Spleen (tissue), 11 donors: ENCODE results near the gene SCNM1. TPM values are rescaled to one million over a fixed set of nuclear protein-coding genes. Genes with fewer than 3 reads are reported as not detected.
A peak's percentile ranks its signal among the peaks of the same experiment; 100 is the strongest.
"Not testable (repeated sequence)": the region's sequence is repeated elsewhere in the genome, so short reads cannot be mapped to it uniquely, and the experiment has no call there.

Source experiments
- DNase-seq: peaks from one replicate; pipeline ENCODE4 v3.0.0-alpha.2; 2020
- H3K27ac ChIP-seq, 8 donors: fragments of 200-600 bp; sonication (generic) in 7 of 8; 1 replicate in 4 of 8; 2 replicates in 4 of 8; pipeline versions ENCODE4 v1.5.0 to v1.8.0; 2016 to 2021; ENCODE audit warnings: inconsistent platforms in 4 of 8, mild to moderate bottlenecking in 4 of 8, moderate library complexity in 1 of 8
- H3K27me3 ChIP-seq, 7 donors: fragments of 200-600 bp; sonication (generic) in 6 of 7; replicated peaks in 1 of 7; 1 replicate in 4 of 7; 2 replicates in 3 of 7; pipeline versions ENCODE4 v1.5.0 to v1.8.0; 2016 to 2021; ENCODE audit warnings: inconsistent platforms in 3 of 7, mild to moderate bottlenecking in 1 of 7
- H3K36me3 ChIP-seq, 6 donors: fragments of 200-600 bp; sonication (generic) in 5 of 6; 1 replicate in 4 of 6; 2 replicates in 2 of 6; pipeline versions ENCODE4 v1.5.0 to v1.8.0; 2016 to 2021; ENCODE audit warnings: inconsistent platforms in 2 of 6
- H3K4me1 ChIP-seq, 6 donors: fragments of 200-600 bp; sonication (generic) in 5 of 6; 1 replicate in 3 of 6; 2 replicates in 3 of 6; pipeline versions ENCODE4 v1.5.0 to v1.8.0; 2016 to 2021; ENCODE audit warnings: inconsistent platforms in 3 of 6
- H3K4me3 ChIP-seq, 8 donors: fragments of 200-600 bp; sonication (generic) in 7 of 8; 1 replicate in 4 of 8; 2 replicates in 4 of 8; pipeline versions ENCODE4 v1.5.0 to v1.8.0; 2016 to 2021; ENCODE audit warnings: inconsistent platforms in 4 of 8, mild to moderate bottlenecking in 4 of 8, moderate library complexity in 2 of 8
- H3K9me3 ChIP-seq, 8 donors: fragments of 200-600 bp; sonication (generic) in 7 of 8; 1 replicate in 4 of 8; 2 replicates in 4 of 8; pipeline versions ENCODE4 v1.5.0 to v1.8.0; 2016 to 2021; ENCODE audit warnings: inconsistent platforms in 4 of 8
- POLR2A ChIP-seq, 3 donors: fragments of 450-650 bp; IDR thresholded peaks; one replicate each; pipeline ENCODE4 v1.5.1; 2017; ENCODE audit warnings: antibody characterized with exemption in 3 of 3, mild to moderate bottlenecking in 1 of 3
- POLR2AphosphoS5 ChIP-seq, 3 donors: sonication (generic); formaldehyde crosslinking; IDR thresholded peaks; one replicate each; pipeline ENCODE4 v1.5.1; 2017; ENCODE audit warnings: antibody characterized with exemption in 3 of 3
- WGBS, 5 donors: extraction: QIAGEN DNeasy Blood & Tissue Kit in 3 of 5; methylation state at CpG; one replicate each; pipeline versions ENCODE4 v1.1.5 to v1.1.7; 2013 to 2018; 5-methylcytosine and 5-hydroxymethylcytosine counted together
- intact Hi-C: fragments of 100-400 bp; cut with DNase I; formaldehyde crosslinking; loops from one replicate; pipeline ENCODE4 v1.15.0; 2023; ENCODE audit warnings: low total_unique reads
- polyA plus RNA-seq, 3 donors: library from polyadenylated mRNA; stranded (reverse); fragments of 200-250 nt; gene quantifications; one replicate each; pipeline ENCODE4 v1.2.1, GENCODE V29; 2013
- total RNA-seq, 7 donors: library from RNA; depleted of rRNA in 3 of 7; stranded (reverse); fragments of >200 nt in 3 of 7; fragmentation: NEBNext Ultra II Directional in 4 of 7; extraction: Animal tissue kit (Norgen Biotek cat#: 25700) in 4 of 7; gene quantifications; one replicate each; pipeline versions ENCODE4 v1.1.0 to v1.2.1, GENCODE V29; 2016 to 2021
- TF ChIP-seq, protein P1 (sequence below), 11 experiments: fragments of 200-600 bp in 7 of 11; fragments of 450-650 bp in 4 of 11; sonication (generic) in 4 of 11; IDR thresholded peaks in 8 of 11; conservative IDR thresholded peaks in 3 of 11; 1 replicate in 7 of 11; 2 replicates in 4 of 11; pipeline versions ENCODE4 v1.4.0 to v1.8.0; 2016 to 2021; ENCODE audit warnings: antibody characterized with exemption in 11 of 11, inconsistent platforms in 4 of 11, mild to moderate bottlenecking in 1 of 11
- donor health status: healthy with polysubstance abuse.
- donor health status: DM: no; HTN: no; CAD: no; lungs with moderate emphysema.
- donor health status: DM: no; HTN: no; CAD: no.
- donor health status: Bipolar disorder and iron deficiency.
- donor health status: healthy.
- donor health status: DM: no; HTN: no; CAD: no.
- donor health status: DM: yes; HTN: yes; CAD: no.

The SCNM1 gene
- total and polyA plus RNA-seq, 10 donors = 36.2 to 96.2 (median 49.8) TPM

DNA sequence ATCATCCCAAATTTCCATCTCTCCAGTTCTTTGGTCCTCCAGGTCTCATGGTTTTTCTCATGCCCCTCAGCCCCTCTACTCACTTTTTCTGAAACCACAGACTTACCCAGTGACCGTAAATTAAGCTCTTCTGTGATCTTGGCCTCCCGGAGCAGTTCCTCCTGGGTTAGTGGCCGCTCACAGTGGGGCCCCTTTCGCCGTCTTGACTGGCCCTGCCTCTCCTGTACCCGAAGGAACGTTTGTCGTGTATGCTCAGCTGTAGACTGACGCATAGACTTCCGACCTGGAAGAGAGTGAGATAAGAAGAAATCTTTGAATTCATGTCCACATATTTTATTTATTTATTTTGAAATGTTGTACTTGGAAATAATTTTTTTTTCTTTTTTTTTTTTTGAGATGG, 18.3 kb downstream of the SCNM1 start:
- Histone ChIP-seq H3K4me1 (peaks cover 14 to 29% (median 21%) of the 10 kb centered on the region in 6 donors), H3K27ac (no peak overlapping the region), H3K4me3 (no peak overlapping the region), H3K27me3 (no peaks in the 10 kb centered on the region), H3K36me3 (peaks cover 4 to 78% (median 67%) of the 10 kb centered on the region in 6 donors), H3K9me3 (no peaks in the 10 kb centered on the region)
- peak; percentile 37 for DNase-seq
- TF ChIP-seq POLR2A (IDR thresholded peaks at IDR 0.05) = no peak
- TF ChIP-seq, protein P1, sequence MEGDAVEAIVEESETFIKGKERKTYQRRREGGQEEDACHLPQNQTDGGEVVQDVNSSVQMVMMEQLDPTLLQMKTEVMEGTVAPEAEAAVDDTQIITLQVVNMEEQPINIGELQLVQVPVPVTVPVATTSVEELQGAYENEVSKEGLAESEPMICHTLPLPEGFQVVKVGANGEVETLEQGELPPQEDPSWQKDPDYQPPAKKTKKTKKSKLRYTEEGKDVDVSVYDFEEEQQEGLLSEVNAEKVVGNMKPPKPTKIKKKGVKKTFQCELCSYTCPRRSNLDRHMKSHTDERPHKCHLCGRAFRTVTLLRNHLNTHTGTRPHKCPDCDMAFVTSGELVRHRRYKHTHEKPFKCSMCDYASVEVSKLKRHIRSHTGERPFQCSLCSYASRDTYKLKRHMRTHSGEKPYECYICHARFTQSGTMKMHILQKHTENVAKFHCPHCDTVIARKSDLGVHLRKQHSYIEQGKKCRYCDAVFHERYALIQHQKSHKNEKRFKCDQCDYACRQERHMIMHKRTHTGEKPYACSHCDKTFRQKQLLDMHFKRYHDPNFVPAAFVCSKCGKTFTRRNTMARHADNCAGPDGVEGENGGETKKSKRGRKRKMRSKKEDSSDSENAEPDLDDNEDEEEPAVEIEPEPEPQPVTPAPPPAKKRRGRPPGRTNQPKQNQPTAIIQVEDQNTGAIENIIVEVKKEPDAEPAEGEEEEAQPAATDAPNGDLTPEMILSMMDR (IDR thresholded peaks at IDR 0.05 in 8 of 11, conservative IDR thresholded peaks at IDR 0.05 in 3 of 11) = no peak
- TF ChIP-seq POLR2AphosphoS5 (IDR thresholded peaks at IDR 0.05) = no peak
- 95 to 97% (median 95%) methylated on average over 10 of the region's 10 CpGs for WGBS, 5 donors
- intact Hi-C loops = no loop called here

DNA sequence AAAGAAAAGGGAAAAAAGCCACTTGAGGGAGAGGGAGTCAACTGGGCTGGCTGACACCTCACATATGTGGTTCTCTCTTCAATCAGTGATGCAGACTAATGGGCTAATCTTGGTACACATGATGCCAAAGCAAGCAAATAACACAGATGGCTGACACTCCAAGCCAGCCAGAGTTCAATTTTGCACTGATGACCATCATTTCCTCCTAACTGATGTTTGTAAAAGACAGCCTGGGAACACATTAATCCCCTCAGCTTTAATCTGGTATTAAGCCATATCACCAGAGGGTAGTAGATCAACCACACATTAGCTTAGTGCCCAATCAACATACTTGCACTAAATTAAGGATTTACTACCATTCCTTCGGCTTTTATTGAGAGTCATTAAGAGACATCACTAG, 21.3 kb downstream of the SCNM1 start:
- no peak overlapping the region for H3K4me3 ChIP-seq
- H3K27ac ChIP-seq = no peak overlapping the region
- no peaks in the 10 kb centered on the region for H3K9me3 ChIP-seq
- peaks cover 16 to 42% (median 28%) of the 10 kb centered on the region in 6 donors for H3K4me1 ChIP-seq
- peaks cover 0 to 48% (median 37%) of the 10 kb centered on the region in 6 donors for H3K36me3 ChIP-seq
- intact Hi-C loops = no loop called here
- DNase-seq = no peak
- H3K27me3 ChIP-seq = no peaks in the 10 kb centered on the region
- TF ChIP-seq, protein P1 (IDR thresholded peaks at IDR 0.05 in 8 of 11, conservative IDR thresholded peaks at IDR 0.05 in 3 of 11) = no peak
- TF ChIP-seq POLR2A (IDR thresholded peaks at IDR 0.05) = no peak
- TF ChIP-seq POLR2AphosphoS5 (IDR thresholded peaks at IDR 0.05) = no peak
- 85 to 100% (median 95%) methylated on average over 1 of the region's 1 CpG for WGBS, 5 donors

DNA sequence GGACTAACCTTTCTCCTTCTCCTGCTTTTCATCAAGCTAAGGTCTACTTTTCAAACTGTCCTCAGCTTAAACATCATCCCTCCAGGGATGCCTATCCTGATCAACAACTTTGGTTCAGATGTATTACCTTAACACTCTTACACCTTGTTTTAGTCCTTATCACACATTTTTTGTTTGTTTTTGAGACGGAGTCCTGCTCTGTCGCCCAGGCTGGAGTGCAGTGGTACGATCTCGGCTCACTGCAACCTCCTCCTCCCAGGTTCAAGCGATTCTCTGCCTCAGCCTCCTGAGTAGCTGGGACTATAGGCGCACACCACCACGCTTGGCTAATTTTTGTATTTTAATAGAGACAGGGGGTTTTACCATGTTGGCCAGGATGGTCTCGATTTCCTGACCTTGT, 22.7 kb downstream of the SCNM1 start:
- H3K27me3 ChIP-seq, intact Hi-C loops, DNase-seq, H3K9me3 ChIP-seq: not testable (repeated sequence)
- peaks cover 0 to 33% (median 22%) of the 10 kb centered on the region in 6 donors for H3K36me3 ChIP-seq
- peaks cover 16 to 42% (median 28%) of the 10 kb centered on the region in 6 donors for H3K4me1 ChIP-seq
- WGBS, 5 donors = 80 to 85% (median 81%) methylated on average over 8 of the region's 8 CpGs
- peak overlapping the region in 2 of 8 donors; percentile 91 for H3K27ac ChIP-seq
- H3K4me3 ChIP-seq = peak overlapping the region in 7 of 8 donors; percentile 71 to 95 (median 77)

DNA sequence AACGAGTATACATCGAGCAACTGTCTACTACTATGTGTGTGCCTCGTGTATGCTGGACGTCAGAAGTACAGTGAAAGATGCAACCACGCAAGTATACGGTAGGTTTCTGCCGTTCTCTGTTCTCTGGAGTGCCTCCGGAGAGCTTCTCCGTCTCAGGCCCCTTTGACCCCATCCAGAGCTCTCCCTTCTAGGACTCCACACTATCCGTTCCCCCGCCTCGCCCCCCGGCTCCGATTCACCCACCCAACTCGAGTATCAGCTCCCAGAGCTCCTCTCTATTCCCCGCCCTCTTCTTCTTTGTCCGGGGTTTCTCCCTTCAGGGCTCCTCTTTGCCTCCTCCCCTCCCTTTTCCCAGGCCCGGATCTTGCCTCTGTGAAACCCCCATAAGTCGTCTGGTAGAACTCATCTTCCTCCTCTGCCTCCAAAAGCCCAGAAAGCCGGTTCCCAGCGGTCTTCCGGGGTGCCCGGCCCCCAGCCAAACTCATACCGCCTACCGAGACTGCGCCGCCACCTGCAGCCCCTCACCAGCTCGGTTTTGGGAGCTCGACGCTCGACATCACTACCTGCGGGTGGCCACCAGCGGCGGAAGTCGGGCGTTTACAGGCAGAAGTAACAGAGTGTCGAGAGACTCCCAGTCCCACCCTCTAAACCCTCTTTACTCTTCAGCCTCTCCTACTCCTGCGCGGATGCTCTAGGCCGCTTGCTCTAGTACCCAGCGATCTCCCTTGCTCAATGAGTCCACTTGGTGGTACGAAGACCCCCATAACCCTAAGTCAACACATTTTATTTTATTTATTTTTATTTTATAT, 23.9 kb downstream of the SCNM1 start, which contains the start of gene VPS72:
Gene VPS72 (minus strand): TSS at position 561 of the 809 bp plus-strand sequence. CDS start 76 bp downstream, at position 485.
- Histone ChIP-seq H3K27me3 (no peaks in the 10 kb centered on the region), H3K27ac (peak within 1 kb of the TSS; percentile 78 to 91 (median 86)), H3K4me1 (peaks cover 16 to 42% (median 29%) of the 10 kb centered on the region in 6 donors), H3K4me3 (peak within 1 kb of the TSS; percentile 71 to 95 (median 80)), H3K9me3 (no peaks in the 10 kb centered on the region), H3K36me3 (peaks cover 0 to 22% (median 11%) of the 10 kb centered on the region in 6 donors)
- peak; percentile 96 for DNase-seq
- TF ChIP-seq POLR2A (IDR thresholded peaks at IDR 0.05) (peak in 1 of 3 donors; percentile 9), POLR2AphosphoS5 (IDR thresholded peaks at IDR 0.05) (peak; percentile 88 to 90 (median 90))
- TF ChIP-seq, protein P1 (IDR thresholded peaks at IDR 0.05 in 8 of 11, conservative IDR thresholded peaks at IDR 0.05 in 3 of 11) = peak in 7 of 11 experiments; percentile 9 to 63 (median 40)
- WGBS, 5 donors = 0 to 1% (median 1%) methylated on average over 42 of the region's 42 CpGs
- intact Hi-C loops = no loop called here
